CD14-positive monocyte (primary cell): ENCODE results near the gene CAMK1D. TPM values are rescaled to one million over a fixed set of nuclear protein-coding genes. Genes with fewer than 3 reads are reported as not detected.
A peak's percentile ranks its signal among the peaks of the same experiment; 100 is the strongest.

Experiments used
- DNase-seq, 3 donors: peaks; one replicate each; pipeline ENCODE4 v3.0.0-alpha.2; 2011 to 2022
- H2AFZ ChIP-seq: 2 replicates; pipeline ENCODE4 v1.6.0; 2012; ENCODE audit warnings: mild to moderate bottlenecking, low read depth, low read length, inconsistent platforms; ENCODE audit not compliant: insufficient read depth, poor library complexity, severe bottlenecking
- H3K27ac ChIP-seq, 2 donors: 1 replicate in 1 of 2; 2 replicates in 1 of 2; pipeline ENCODE4 v1.5.1; 2012 to 2013; ENCODE audit warnings: low read length in 2 of 2, control low read depth in 1 of 2, inconsistent platforms in 1 of 2, low read depth in 1 of 2, mild to moderate bottlenecking in 1 of 2
- H3K27me3 ChIP-seq, 2 donors: one replicate each; pipeline versions ENCODE4 v1.6.0 to v1.6.1; 2011 to 2013; ENCODE audit warnings: low read length in 2 of 2; ENCODE audit not compliant: control insufficient read depth in 2 of 2, insufficient read depth in 2 of 2
- H3K36me3 ChIP-seq, 2 donors: replicated peaks in 1 of 2; 1 replicate in 1 of 2; 2 replicates in 1 of 2; pipeline versions ENCODE4 v1.5.1 to v1.6.1; 2012 to 2013; ENCODE audit warnings: low read length in 2 of 2, control low read depth in 1 of 2, inconsistent platforms in 1 of 2, mild to moderate bottlenecking in 1 of 2; ENCODE audit not compliant: insufficient read depth in 2 of 2, control insufficient read depth in 1 of 2
- H3K4me1 ChIP-seq, 2 donors: 1 replicate in 1 of 2; 2 replicates in 1 of 2; pipeline versions ENCODE4 v1.5.1 to v1.6.1; 2012 to 2013; ENCODE audit warnings: low read length in 2 of 2, control low read depth in 1 of 2, inconsistent platforms in 1 of 2, mild to moderate bottlenecking in 1 of 2, moderate library complexity in 1 of 2; ENCODE audit not compliant: insufficient read depth in 2 of 2, control insufficient read depth in 1 of 2
- H3K4me2 ChIP-seq: replicated peaks from 2 replicates; pipeline ENCODE3; 2012; ENCODE audit warnings: low read length, moderate library complexity, mild to moderate bottlenecking; ENCODE audit not compliant: poor library complexity, severe bottlenecking; ENCODE audit errors: extremely low read depth
- H3K4me3 ChIP-seq, 3 experiments: fragments of 200-600 bp in 1 of 3; sonication (generic) in 1 of 3; replicated peaks in 1 of 3; 1 replicate in 2 of 3; 2 replicates in 1 of 3; pipeline ENCODE4 v1.5.1; 2011 to 2013; ENCODE audit warnings: low read length in 3 of 3, mild to moderate bottlenecking in 3 of 3, control low read depth in 2 of 3, low read depth in 2 of 3, inconsistent platforms in 1 of 3, moderate library complexity in 1 of 3
- H3K79me2 ChIP-seq: 2 replicates; pipeline ENCODE4 v1.6.0; 2012; ENCODE audit warnings: mild to moderate bottlenecking, control low read depth, inconsistent platforms, low read length, moderate library complexity; ENCODE audit not compliant: insufficient read depth
- H3K9ac ChIP-seq: 2 replicates; pipeline ENCODE4 v1.6.0; 2017; ENCODE audit warnings: low read length, mild to moderate bottlenecking; ENCODE audit not compliant: insufficient read depth, poor library complexity, severe bottlenecking
- H3K9me3 ChIP-seq, 2 donors: replicated peaks in 1 of 2; 1 replicate in 1 of 2; 2 replicates in 1 of 2; pipeline versions ENCODE4 v1.5.1 to v1.6.1; 2012 to 2013; ENCODE audit warnings: low read length in 2 of 2, control low read depth in 1 of 2; ENCODE audit not compliant: control insufficient read depth in 1 of 2, insufficient read depth in 1 of 2
- H4K20me1 ChIP-seq: 2 replicates; pipeline ENCODE4 v1.6.0; 2012; ENCODE audit warnings: mild to moderate bottlenecking, low read length, control low read depth, moderate library complexity; ENCODE audit not compliant: insufficient read depth
- H3K27ac Mint-ChIP-seq, 7 donors: one replicate each; pipeline ENCODE4 v1.8.0; 2020; ENCODE audit warnings: mild to moderate bottlenecking in 7 of 7, mixed read lengths in 7 of 7, moderate library complexity in 6 of 7, inconsistent platforms in 2 of 7
- H3K27me3 Mint-ChIP-seq, 3 donors: one replicate each; pipeline ENCODE4 v1.8.0; 2021 to 2022; ENCODE audit warnings: low read depth in 3 of 3, mild to moderate bottlenecking in 3 of 3, mixed read lengths in 3 of 3, moderate library complexity in 3 of 3, inconsistent platforms in 1 of 3
- H3K36me3 Mint-ChIP-seq, 2 donors: one replicate each; pipeline ENCODE4 v1.8.0; 2020; ENCODE audit warnings: mixed read lengths in 2 of 2, inconsistent platforms in 1 of 2, mild to moderate bottlenecking in 1 of 2
- H3K4me1 Mint-ChIP-seq: one replicate; pipeline ENCODE4 v1.8.0; 2020; ENCODE audit warnings: mild to moderate bottlenecking, mixed read lengths
- H3K4me3 Mint-ChIP-seq, 2 donors: one replicate each; pipeline ENCODE4 v1.8.0; 2020; ENCODE audit warnings: mild to moderate bottlenecking in 2 of 2, mixed read lengths in 2 of 2, moderate library complexity in 1 of 2
- H3K9me3 Mint-ChIP-seq, 7 donors: one replicate each; pipeline ENCODE4 v1.8.0; 2020 to 2022; ENCODE audit warnings: mixed read lengths in 7 of 7, mild to moderate bottlenecking in 6 of 7, moderate library complexity in 6 of 7, inconsistent platforms in 2 of 7
- CTCF ChIP-seq: fragments of 200-600 bp; IDR thresholded peaks from one replicate; pipeline ENCODE4 v1.8.0; 2022; ENCODE audit warnings: antibody characterized with exemption, mild to moderate bottlenecking
- WGBS: methylation state at CpG from one replicate; pipeline ENCODE4 v1.1.5; 2013; ENCODE audit warnings: missing lambda C conversion rate; ENCODE audit not compliant: insufficient coverage; 5-methylcytosine and 5-hydroxymethylcytosine counted together
- intact Hi-C, 2 donors: fragments of 100-400 bp; cut with micrococcal nuclease; formaldehyde crosslinking; loops; one replicate each; pipeline versions ENCODE4 v1.15.0 to v1.15.1; 2023
- polyA plus RNA-seq, 3 donors: library from polyadenylated mRNA; depleted of rRNA in 1 of 3; unstranded in 2 of 3; stranded (reverse) in 1 of 3; fragments of 300-500 nt in 2 of 3; fragments of >200 nt in 1 of 3; fragmentation: Illumina TruSeq in 2 of 3; gene quantifications; 1 replicate in 2 of 3; 2 replicates in 1 of 3; pipeline ENCODE4 v1.2.3, GENCODE V29; 2012 to 2021

Gene CAMK1D
- polyA plus RNA-seq, 3 donors, result 6.7 to 11.8 (median 7.1) TPM

DNA sequence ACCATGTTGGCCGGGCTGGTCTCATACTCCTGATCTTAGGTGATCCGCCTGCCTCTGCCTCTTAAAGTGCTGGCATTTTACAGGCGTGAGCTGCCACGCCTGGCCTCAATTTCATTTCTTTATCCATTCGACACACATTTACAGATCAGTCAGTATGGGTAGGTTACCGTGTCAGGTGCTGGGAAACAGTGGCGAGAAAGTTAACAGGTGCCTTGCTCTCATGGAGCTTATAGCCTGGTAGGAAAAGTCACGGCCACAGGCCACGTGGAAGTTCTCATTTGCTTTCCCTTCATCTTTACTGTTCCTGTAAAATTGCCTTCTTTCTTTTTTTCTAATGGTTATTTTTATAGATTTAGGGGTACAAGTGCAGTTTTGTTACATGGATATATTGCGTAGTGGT, 2.6 kb upstream of the CAMK1D start:
- H3K9me3 Mint-ChIP-seq, result peaks cover 0 to 11% (median 3%) of the 10 kb centered on the region in 7 donors
- H3K4me1 Mint-ChIP-seq, result peaks cover 24% of the 10 kb centered on the region
- peaks cover 41 to 43% (median 42%) of the 10 kb centered on the region in 3 donors for H3K27me3 Mint-ChIP-seq
- 88% methylated on average over 2 of the region's 10 CpGs for WGBS
- TF ChIP-seq CTCF, result no peak
- intact Hi-C loops, result no loop called here
- H3K4me3 Mint-ChIP-seq, result peak overlapping the region in 1 of 2 donors; percentile 74
- peaks cover 6 to 8% of the 10 kb centered on the region in 2 donors for H3K36me3 Mint-ChIP-seq
- Histone ChIP-seq H3K36me3 (no peaks in the 10 kb centered on the region), H3K4me2 (no peak overlapping the region), H3K4me3 (no peak overlapping the region), H3K4me1 (peaks cover 21 to 25% of the 10 kb centered on the region in 2 donors), H3K79me2 (no peaks in the 10 kb centered on the region), H3K9ac (no peak overlapping the region), H3K27me3 (peaks cover 9 to 33% of the 10 kb centered on the region in 2 donors), H2AFZ (no peak overlapping the region), H3K27ac (no peak overlapping the region), H3K9me3 (peaks cover 0 to 4% of the 10 kb centered on the region in 2 donors), H4K20me1 (peaks cover 12% of the 10 kb centered on the region)
- H3K27ac Mint-ChIP-seq, result no peak overlapping the region
- DNase-seq, result no peak

GRCh38 chr10:12348294-12348869, 965 bp upstream of the CAMK1D start:
- Mint-ChIP-seq H3K4me3 (peak overlapping the region; percentile 81 to 87), H3K36me3 (peaks cover 6 to 8% of the 10 kb centered on the region in 2 donors), H3K27ac (peak overlapping the region in 6 of 7 donors; percentile 50 to 81 (median 67)), H3K9me3 (peaks cover 0 to 11% (median 3%) of the 10 kb centered on the region in 7 donors), H3K4me1 (peaks cover 26% of the 10 kb centered on the region), H3K27me3 (peaks cover 45 to 51% (median 50%) of the 10 kb centered on the region in 3 donors)
- no peak for DNase-seq
- Histone ChIP-seq H3K9me3 (peaks cover 0 to 4% of the 10 kb centered on the region in 2 donors), H3K4me3 (peak overlapping the region; percentile 61 to 87 (median 83)), H3K4me1 (peaks cover 22 to 25% of the 10 kb centered on the region in 2 donors), H3K79me2 (no peaks in the 10 kb centered on the region), H3K9ac (peak overlapping the region; percentile 79), H3K27ac (no peak overlapping the region), H3K36me3 (no peaks in the 10 kb centered on the region), H3K27me3 (peaks cover 9 to 38% of the 10 kb centered on the region in 2 donors), H2AFZ (peak overlapping the region; percentile 87), H4K20me1 (peaks cover 27% of the 10 kb centered on the region), H3K4me2 (peak overlapping the region; percentile 97)
- WGBS, result 25% methylated on average over 22 of the region's 24 CpGs
- no peak for TF ChIP-seq CTCF
- intact Hi-C loops, result loop anchor here in 1 of 2 donors (2.0 kb wide), 1 partner anchor 14 kb away; no protein-coding TSS in a partner anchor
